NT2/D1 (cell line): Measurements from ENCODE around the gene DMAC2.
"Not testable (repeated sequence)": the region's sequence is repeated elsewhere in the genome, so short reads cannot be mapped to it uniquely, and the experiment has no call there.

Experiments used
- DNase-seq: peaks from one replicate; pipeline ENCODE4 v3.0.0-alpha.2; 2011; ENCODE audit warnings: low read depth, low spot score
- H3K27me3 ChIP-seq: 2 replicates; pipeline ENCODE4 v1.6.0; 2011; ENCODE audit warnings: mild to moderate bottlenecking; ENCODE audit not compliant: insufficient read length, insufficient read depth
- H3K36me3 ChIP-seq: 2 replicates; pipeline ENCODE4 v1.6.1; 2011; ENCODE audit warnings: mild to moderate bottlenecking, low read length, mixed read lengths; ENCODE audit not compliant: insufficient read depth, insufficient read length
- H3K4me1 ChIP-seq: 2 replicates; pipeline ENCODE4 v1.5.1; 2011; ENCODE audit not compliant: insufficient read depth, insufficient read length
- H3K4me3 ChIP-seq: 2 replicates; pipeline ENCODE4 v1.5.1; 2011; ENCODE audit warnings: low read depth; ENCODE audit not compliant: insufficient read length
- H3K9ac ChIP-seq: 2 replicates; pipeline ENCODE4 v1.6.0; 2011; ENCODE audit warnings: low read depth; ENCODE audit not compliant: insufficient read length
- H3K9me3 ChIP-seq: 2 replicates; pipeline ENCODE4 v1.5.1; 2011; ENCODE audit warnings: mild to moderate bottlenecking, low read length; ENCODE audit not compliant: insufficient read depth
- SUZ12 ChIP-seq: IDR thresholded peaks from 2 replicates; pipeline ENCODE4 v1.6.1; 2011; ENCODE audit not compliant: insufficient read length, insufficient read depth; ENCODE audit errors: extremely low read depth
- YY1 ChIP-seq: IDR thresholded peaks from 2 replicates; pipeline ENCODE4 v1.6.1; 2011; ENCODE audit not compliant: insufficient read length, insufficient read depth
- ZNF274 ChIP-seq: IDR thresholded peaks from 2 replicates; pipeline ENCODE4 v1.6.1; 2011; ENCODE audit warnings: mild to moderate bottlenecking, low read depth, low read length

Gene DMAC2

GRCh38 chr19:41476583-41476982 lies 36.9 kb upstream of the DMAC2 start:
- Histone ChIP-seq H3K27me3 (peaks cover 94% of the 10 kb centered on the region), H3K4me1 (no peaks in the 10 kb centered on the region), H3K36me3 (no peaks in the 10 kb centered on the region), H3K4me3 (no peak overlapping the region), H3K9ac (no peak overlapping the region), H3K9me3 (no peaks in the 10 kb centered on the region)
- TF ChIP-seq ZNF274 (no peak), SUZ12 (no peak)
- DNase-seq, result no peak

DNA sequence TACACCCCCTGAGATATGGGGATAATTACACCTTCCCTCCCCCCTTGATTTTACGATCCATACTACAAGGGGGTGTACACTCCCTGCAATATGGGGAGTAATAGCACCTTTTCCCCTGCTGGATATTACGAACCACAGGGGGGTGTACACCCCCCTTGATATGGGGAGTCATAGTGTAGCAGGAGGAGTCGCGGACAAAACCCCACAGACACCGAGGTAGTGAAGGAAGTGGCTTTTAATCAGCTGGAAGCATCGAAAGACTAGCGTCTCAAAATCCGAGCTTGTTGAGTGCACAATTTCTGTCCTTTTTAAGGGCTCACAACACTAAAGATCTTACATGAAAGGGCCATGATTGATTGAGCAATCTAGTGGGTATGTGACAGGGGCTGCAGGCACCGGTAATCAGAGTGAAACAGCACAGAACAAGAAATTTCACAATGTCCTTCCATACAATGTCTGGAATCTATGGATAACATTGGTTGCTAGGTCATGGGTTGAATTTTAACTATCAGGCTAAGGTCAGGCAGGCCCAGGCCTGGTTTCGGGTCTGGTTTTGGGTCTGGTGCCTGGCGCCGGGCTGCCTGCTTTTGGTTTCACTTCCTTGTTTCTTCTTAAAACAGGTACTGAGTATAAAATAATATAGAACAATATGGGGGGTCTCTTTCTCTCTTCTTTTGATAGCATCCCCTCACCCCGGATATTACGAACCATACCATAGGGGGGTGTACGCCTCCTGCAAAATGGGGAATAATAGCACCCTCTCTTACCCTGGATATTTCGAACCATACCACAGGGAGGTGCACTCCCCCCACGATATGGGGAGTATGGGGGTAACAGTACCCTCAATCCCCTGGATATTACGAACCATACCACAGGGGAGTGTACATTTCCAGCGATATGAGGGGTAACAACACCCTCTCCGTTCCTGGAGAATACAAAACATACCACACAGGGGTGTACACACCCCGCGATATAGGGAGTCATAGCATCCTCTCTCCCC lies 23.8 kb upstream of the DMAC2 start:
- not testable (repeated sequence) for DNase-seq, H3K4me1 ChIP-seq, H3K4me3 ChIP-seq, H3K9me3 ChIP-seq, H3K36me3 ChIP-seq, H3K9ac ChIP-seq
- H3K27me3 ChIP-seq, result peaks cover 94% of the 10 kb centered on the region

- no peak for DNase-seq
- H3K9me3 ChIP-seq, result peaks cover 5% of the 10 kb centered on the region; the same call in 1 of the 2 replicates
- no peak for TF ChIP-seq ZNF274
- TF ChIP-seq YY1, result no peak
- TF ChIP-seq SUZ12, result no peak
- peaks cover 94% of the 10 kb centered on the region for H3K27me3 ChIP-seq
- H3K4me1 ChIP-seq, result no peaks in the 10 kb centered on the region
- H3K36me3 ChIP-seq, result no peaks in the 10 kb centered on the region
- H3K9ac ChIP-seq, result no peak overlapping the region
- H3K4me3 ChIP-seq, result no peak overlapping the region
Observed at GRCh38 chr19:41462497-41462896, 22.8 kb upstream of the DMAC2 start.

DNA sequence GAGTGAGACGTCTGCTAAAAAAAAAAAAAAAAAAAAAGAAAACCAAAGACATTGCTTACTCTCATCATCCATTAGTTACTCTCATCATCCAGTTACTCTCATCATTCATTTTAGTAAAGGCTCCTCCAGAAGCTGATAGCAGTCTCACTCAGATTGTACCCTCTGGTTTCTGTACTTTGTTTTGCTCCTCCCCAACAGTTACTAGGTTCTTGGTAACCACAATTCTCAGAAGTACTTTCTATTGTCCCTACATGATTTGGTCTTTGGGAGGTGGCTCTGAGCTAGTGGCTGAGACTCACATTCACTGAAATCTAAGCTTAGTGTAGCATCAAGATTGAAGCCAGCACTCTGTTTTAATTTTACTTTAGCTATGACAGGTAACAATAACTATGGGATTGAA lies 17.5 kb upstream of the DMAC2 start:
- TF ChIP-seq YY1, result no peak
- no peak for TF ChIP-seq SUZ12
- TF ChIP-seq ZNF274, result no peak
- no peaks in the 10 kb centered on the region for H3K36me3 ChIP-seq
- DNase-seq, result no peak

DNA sequence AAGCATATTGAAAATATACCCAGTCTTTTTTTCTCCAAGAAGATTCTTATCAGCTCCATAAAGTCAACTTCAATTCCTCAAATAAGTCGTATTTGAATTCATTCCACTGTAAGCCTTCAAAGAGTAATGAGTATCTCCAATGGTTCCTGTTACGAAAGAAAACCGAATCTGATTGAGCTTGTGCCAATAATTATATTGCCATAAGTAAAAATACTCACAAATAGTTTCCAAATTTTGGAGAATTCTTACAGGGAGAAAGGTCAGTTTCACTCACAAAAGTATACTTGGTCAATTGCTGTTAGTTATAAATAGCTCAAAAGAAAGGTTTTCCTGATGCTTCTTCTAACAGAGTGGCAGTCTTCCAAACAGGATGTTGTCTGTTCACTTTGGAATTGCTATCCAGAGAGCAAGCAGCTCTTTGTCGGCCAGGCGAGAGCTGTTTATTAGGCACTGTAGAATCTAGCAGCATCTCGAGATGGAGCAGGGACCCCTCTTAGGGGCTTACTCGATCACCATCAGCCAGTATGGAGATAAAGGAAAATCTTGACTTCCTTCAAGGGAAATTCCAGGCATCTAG lies 16.7 kb upstream of the DMAC2 start:
- H3K9me3 ChIP-seq, result no peaks in the 10 kb centered on the region
- H3K4me3 ChIP-seq, result no peak overlapping the region
- no peaks in the 10 kb centered on the region for H3K4me1 ChIP-seq
- TF ChIP-seq SUZ12 (no peak), YY1 (no peak), ZNF274 (no peak)
- no peak overlapping the region for H3K9ac ChIP-seq
- DNase-seq, result no peak
- no peaks in the 10 kb centered on the region for H3K36me3 ChIP-seq
- peaks cover 90% of the 10 kb centered on the region for H3K27me3 ChIP-seq

More for the DNA sequence above, 17.5 kb upstream of the DMAC2 start:
- H3K4me3 ChIP-seq, result no peak overlapping the region
- H3K27me3 ChIP-seq, result peaks cover 94% of the 10 kb centered on the region
- H3K4me1 ChIP-seq, result no peaks in the 10 kb centered on the region
- no peak overlapping the region for H3K9ac ChIP-seq
- H3K9me3 ChIP-seq, result 0 out of 2 replicates have a peak, but pooled peaks cover 4% of the 10 kb centered on the region

DNA sequence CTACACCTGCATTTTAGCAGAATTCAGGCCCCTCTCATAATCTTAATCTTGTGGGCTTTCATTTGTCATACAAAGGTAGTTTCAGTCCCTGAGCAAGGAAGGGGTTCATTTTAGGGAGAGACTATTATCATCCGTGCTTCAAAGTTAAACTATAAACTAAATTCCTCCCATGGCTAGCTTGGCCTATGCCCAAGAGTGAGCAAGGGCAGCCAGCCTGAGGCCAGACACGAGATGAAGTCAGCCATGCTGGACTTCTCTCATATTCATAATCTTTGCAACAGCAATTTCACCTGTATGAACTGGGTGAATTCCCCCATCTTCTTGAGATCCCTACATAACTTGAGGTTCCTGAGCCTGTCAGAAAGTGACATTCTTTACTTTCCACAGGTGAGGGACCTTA lies 16.2 kb upstream of the DMAC2 start:
- no peak for TF ChIP-seq YY1
- no peak for TF ChIP-seq SUZ12
- no peak for TF ChIP-seq ZNF274
- Histone ChIP-seq H3K4me1 (no peaks in the 10 kb centered on the region), H3K9ac (no peak overlapping the region), H3K4me3 (no peak overlapping the region), H3K27me3 (peaks cover 90% of the 10 kb centered on the region), H3K36me3 (no peaks in the 10 kb centered on the region), H3K9me3 (no peaks in the 10 kb centered on the region)
- DNase-seq, result no peak

- TF ChIP-seq SUZ12 (no peak), YY1 (no peak), ZNF274 (no peak)
- Histone ChIP-seq H3K4me1 (peaks cover 3% of the 10 kb centered on the region), H3K4me3 (no peak overlapping the region), H3K9me3 (no peaks in the 10 kb centered on the region), H3K9ac (no peak overlapping the region), H3K27me3 (peaks cover 84% of the 10 kb centered on the region), H3K36me3 (no peaks in the 10 kb centered on the region)
- DNase-seq, result no peak
Observed at GRCh38 chr19:41452584-41453275, 13.0 kb upstream of the DMAC2 start.
